HG02981 (cell line): ENCODE data around the gene SLC35B2.

Source experiments
- ATAC-seq: cut with Tn5 transposase; IDR thresholded peaks from one replicate; pipeline ENCODE4 v1.9.1; 2021; ENCODE audit warnings: mild to moderate bottlenecking, moderate library complexity; ENCODE audit not compliant: unreplicated experiment

Gene SLC35B2

DNA sequence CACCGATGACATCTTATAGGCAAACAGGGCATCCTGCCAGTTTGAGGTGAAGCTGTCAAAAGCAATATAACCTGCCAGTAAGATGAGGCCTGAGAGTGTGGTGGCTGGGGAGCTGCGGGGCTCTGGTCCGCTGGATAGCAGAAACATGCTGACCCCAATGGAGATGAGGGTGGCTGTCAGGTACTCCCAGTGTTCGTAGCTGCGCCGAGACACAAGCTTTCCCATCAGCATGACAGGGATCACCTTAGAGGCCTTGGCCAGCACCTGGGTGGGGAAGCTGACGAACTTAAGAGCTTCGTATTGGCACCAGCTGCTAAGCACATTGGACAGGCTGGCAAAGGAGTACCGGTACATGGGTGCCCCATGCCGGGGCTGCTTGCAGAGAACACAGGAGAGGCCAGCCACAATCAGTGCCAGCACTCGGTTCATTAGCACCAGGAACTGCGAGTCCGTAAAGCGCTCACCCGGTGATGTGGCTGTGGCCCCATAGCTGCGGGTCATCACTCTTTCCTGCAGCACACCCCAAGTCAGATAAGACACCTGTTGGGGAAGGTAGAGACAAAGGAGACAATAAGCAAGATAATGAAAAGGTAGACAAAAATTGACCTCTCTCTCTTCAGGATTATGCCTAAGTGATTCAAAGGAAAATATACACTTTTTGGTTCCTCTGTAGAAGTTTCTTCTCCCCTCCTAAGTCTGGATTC is 2.1 kb downstream of the SLC35B2 start:
- no peak for ATAC-seq

GRCh38 chr6:44254191-44255104 is 2.9 kb downstream of the SLC35B2 start:
- ATAC-seq = no peak

DNA sequence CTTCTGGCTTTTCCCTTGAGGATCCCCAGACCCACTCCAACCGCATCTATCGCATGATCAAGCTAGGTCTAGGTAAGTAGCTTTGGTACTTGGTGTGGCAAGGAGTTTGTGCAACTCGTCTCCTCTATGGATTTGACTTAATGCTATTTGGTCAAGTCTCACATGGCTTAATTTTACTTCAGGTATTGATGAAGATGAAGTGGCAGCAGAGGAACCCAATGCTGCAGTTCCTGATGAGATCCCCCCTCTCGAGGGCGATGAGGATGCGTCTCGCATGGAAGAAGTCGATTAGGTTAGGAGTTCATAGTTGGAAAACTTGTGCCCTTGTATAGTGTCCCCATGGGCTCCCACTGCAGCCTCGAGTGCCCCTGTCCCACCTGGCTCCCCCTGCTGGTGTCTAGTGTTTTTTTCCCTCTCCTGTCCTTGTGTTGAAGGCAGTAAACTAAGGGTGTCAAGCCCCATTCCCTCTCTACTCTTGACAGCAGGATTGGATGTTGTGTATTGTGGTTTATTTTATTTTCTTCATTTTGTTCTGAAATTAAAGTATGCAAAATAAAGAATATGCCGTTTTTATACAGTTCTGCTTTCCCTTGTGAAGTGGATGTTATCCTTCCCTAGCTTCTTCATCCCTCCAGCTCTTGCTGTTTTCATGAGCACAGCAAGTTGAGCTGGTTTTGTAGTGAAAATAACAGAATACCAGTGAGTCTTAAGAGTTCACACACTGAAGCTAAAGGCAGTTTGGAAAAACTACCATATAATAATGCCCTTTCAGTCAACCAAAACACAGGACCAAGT is 3.8 kb downstream of the SLC35B2 start:
- ATAC-seq = no peak

- ATAC-seq = no peak
These were observed 5.5 kb downstream of the SLC35B2 start for GRCh38 chr6:44251576-44252524.

DNA sequence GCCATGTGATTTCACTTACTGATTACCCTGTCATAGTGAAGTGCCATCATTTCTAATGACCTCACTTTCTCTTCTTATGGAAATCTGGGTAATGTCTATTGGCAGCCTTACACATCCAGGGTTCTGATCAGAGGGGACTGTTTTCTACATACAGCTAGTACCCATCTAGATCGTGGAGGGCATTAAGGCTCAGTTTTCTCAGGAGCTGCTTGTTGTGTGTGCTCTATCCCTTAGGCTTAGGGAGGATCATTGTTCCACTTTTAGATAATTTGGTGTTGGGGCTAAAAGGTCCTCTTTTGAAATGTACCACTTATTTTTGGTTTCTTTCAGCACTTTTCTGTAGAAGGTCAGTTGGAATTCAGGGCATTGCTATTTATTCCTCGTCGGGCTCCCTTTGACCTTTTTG is 6.6 kb downstream of the SLC35B2 start:
- no peak for ATAC-seq

DNA sequence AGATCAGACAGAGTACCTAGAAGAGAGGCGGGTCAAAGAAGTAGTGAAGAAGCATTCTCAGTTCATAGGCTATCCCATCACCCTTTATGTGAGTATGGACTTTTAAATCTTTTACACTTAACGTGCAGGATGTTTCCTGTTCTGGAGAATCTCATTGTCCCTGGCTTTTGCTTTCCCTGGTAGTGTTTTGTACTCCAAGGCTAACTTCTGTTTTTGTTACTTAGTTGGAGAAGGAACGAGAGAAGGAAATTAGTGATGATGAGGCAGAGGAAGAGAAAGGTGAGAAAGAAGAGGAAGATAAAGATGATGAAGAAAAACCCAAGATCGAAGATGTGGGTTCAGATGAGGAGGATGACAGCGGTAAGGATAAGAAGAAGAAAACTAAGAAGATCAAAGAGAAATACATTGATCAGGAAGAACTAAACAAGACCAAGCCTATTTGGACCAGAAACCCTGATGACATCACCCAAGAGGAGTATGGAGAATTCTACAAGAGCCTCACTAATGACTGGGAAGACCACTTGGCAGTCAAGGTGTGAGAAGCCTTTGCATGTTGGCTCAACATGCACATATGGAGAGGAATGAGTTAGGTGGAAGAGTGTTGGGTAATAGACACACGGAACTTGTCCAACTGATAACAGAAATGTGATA is 7.1 kb downstream of the SLC35B2 start:
- ATAC-seq = no peak

DNA sequence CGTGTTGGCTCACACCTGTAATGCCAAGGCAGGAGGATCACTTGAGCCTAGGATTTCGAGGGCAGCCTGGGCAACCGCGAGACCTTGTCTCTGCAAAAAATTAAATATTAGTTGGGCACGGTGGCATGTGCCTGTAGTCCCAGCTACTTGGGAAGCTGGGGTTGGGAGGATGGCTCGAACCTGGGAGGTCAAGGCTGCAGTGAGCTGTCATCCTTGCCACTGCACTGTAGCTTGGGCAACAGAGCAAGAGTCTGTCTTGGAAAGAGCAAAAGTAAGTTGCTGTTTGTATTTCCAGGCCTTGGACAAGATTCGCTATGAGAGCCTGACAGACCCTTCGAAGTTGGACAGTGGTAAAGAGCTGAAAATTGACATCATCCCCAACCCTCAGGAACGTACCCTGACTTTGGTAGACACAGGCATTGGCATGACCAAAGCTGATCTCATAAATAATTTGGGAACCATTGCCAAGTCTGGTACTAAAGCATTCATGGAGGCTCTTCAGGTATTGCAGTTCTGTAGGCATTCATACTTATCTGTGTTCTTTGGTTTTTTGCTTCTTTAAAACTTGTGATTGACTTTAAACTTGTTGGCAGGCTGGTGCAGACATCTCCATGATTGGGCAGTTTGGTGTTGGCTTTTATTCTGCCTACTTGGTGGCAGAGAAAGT is 8.1 kb downstream of the SLC35B2 start:
- no peak for ATAC-seq

DNA sequence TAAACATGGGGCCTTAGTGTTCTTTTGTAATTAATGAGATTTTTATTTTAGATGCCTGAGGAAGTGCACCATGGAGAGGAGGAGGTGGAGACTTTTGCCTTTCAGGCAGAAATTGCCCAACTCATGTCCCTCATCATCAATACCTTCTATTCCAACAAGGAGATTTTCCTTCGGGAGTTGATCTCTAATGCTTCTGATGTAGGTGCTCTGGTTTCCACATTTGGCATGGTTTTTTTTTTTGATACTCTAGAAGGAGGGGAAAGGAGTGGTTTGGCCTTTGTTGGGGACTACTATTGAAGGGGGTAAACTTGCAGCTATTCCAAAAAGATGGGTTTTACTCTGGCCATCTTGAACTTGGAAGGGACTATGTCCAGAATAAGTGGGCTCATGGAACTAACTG is 8.7 kb downstream of the SLC35B2 start:
- ATAC-seq = no peak

DNA sequence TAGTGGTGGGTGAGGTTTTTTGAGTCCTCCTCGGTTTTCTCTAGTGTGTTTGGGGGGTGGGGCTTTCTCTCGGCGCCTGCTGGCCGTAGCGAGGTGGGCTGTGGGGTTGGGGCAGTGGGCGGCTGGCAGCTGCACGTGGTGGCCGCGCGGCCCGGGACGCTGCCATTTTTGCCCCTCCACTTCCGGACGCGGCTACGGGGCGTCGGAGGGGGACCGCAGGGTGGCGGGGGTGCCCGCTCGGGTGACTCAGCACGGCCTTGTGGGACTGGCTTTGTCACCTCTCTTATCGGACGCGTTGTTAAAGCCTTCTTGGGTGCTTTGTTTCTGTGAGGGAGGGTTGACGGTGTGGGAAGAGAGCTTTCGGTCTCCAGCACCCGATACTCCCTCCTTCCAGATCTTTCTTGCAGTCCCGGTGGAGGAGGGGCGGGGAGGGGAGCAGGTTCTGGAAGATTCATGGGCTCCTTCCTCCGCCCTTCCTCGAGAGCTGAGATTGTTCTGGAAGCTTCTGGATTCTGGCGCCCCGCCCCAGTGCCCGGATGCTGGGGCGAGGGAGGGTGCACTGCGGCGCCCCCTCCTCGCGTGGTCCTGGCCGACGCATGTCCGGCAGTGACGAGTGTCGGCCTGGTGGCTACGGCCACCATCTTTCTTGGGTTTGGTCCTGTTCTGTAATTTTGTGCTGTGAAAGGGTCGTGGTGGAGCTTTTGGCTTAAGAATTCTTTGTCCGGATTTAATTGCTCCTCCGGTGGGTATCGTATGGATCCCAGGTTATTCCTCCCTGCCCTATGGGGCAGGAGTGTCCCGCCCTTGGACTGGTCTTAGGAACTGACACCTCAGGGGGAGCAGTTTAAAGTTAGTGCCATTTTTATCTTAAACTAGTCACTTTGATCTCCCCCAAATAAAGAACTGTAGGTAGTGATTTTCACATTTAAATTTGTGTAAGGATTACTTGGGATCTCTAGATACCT is 9.7 kb downstream of the SLC35B2 start:
- peak; percentile 30 for ATAC-seq

DNA sequence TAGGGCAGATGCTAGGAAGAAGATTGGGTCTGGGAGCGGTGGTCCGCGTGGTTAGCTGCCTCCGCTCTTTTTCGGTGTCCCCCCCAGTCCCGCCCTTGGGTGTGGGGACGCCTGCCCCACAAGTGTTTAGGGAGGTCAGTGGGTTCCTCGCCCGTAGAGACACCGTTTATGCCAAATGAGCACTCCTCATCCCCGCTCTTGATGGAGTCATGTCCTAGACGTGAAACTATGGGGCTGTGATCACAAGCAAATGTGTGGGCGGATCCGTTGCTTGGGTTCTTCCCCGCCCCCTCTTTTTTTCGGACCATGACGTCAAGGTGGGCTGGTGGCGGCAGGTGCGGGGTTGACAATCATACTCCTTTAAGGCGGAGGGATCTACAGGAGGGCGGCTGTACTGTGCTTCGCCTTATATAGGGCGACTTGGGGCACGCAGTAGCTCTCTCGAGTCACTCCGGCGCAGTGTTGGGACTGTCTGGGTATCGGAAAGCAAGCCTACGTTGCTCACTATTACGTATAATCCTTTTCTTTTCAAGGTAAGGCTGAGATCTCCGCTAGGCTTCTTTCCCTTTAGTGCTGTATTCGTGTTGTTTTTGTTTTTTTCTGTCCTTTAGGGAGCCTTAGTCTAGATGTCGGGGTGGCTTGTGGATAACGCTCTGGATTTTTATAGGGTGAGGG is 10.5 kb downstream of the SLC35B2 start, which contains the start of gene HSP90AB1:
Gene HSP90AB1, plus strand, starts transcription at position 439 of the 675 bp plus-strand sequence. CDS start 1,529 bp downstream, outside the sequence.
- ATAC-seq = peak; percentile 54

DNA sequence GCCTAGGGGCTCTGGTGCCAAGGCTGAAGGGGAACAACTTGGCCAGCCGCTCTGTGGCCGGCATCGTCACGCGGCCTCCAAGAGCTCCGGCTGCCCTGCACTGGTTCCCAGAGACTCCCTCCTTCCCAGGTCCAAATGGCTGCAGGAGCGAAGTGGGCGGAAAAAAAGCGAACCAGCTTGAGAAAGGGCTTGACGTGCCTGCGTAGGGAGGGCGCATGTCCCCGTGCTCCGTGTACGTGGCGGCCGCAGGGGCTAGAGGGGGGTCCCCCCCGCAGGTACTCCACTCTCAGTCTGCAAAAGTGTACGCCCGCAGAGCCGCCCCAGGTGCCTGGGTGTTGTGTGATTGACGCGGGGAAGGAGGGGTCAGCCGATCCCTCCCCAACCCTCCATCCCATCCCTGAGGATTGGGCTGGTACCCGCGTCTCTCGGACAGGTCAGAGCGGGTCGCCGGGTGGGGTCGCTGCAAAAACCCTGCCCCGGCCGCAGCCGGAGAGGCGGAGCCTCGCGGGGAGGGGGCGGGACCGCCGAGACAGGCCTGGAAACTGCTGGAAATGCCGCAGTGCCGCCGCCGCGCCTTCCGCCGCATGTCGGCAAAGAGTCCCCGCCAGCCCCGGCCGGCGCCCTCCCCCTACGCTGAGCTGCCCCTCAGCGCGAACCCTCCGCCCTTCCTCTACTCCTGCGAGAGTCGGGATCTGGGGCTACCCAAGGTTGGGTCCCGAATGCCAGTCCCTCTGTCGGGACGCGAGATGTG is 11.2 kb downstream of the SLC35B2 start:
- ATAC-seq = peak; percentile 34

- ATAC-seq = no peak
These were observed 11.9 kb downstream of the SLC35B2 start for GRCh38 chr6:44245391-44245911.

- ATAC-seq = no peak
These were observed 14.0 kb downstream of the SLC35B2 start for GRCh38 chr6:44243345-44243744.

GRCh38 chr6:44238687-44239350 is 18.5 kb downstream of the SLC35B2 start:
- no peak for ATAC-seq

- peak; percentile 83 for ATAC-seq
These were observed 19.4 kb downstream of the SLC35B2 start for GRCh38 chr6:44237813-44238433.
